ENCODE data around the gene TENT4A. TPM values are rescaled to one million over a fixed set of nuclear protein-coding genes. Genes with fewer than 3 reads are reported as not detected.

Gene TENT4A
- total RNA-seq, 1 experiment from 2014 or later = 51.7 TPM

DNA sequence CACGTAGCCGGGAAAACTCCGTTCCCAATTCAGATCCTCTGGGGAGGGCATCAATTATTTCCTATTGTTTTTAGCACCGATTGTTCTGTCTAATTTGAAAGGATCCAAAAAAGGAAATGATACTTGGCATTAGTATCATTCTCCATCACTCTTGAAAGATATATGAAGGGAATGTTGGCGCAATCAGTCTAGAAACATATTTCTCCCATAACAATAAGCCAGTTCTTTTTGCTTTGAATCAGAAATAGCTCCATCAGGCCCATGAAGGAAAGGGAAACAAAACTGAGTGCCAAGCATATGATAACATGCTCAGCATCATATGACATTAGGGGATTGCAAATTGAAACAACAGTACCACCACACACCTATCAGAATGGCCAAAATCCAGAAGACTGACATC is 40.2 kb upstream of the TENT4A start:
- no TSS peak for BruUV-seq (replicated peaks)
- Histone ChIP-seq H3K9me3 (ENCODE audit: low read depth, low read length, poor library complexity, severe bottlenecking) (no peaks in the 10 kb centered on the region), H3K4me1 (ENCODE audit: insufficient read depth, low read length, poor library complexity, severe bottlenecking) (no peaks in the 10 kb centered on the region), H3K4me3 (ENCODE audit: low read depth, low read length, poor library complexity, severe bottlenecking) (no peak overlapping the region), H3K36me3 (ENCODE audit: insufficient read depth, low read length, poor library complexity, severe bottlenecking) (no peaks in the 10 kb centered on the region), H3K27me3 (replicated peaks; ENCODE audit: insufficient read depth, low read depth, low read length, poor library complexity) (no peaks in the 10 kb centered on the region), H3K27ac (ENCODE audit: low read depth, low read length, poor library complexity, severe bottlenecking) (no peak overlapping the region)
- intact Hi-C loops (cut with micrococcal nuclease; ENCODE audit: unreplicated experiment) = no loop called here
- ChIA-PET POLR2A (ENCODE audit: low non-redundant PET) (no interaction called here), CTCF (no interaction called here)
- TF ChIP-seq CTCF (conservative IDR thresholded peaks at IDR 0.05; ENCODE audit: low read depth, low read length) (no peak), EZH2 (IDR thresholded peaks at IDR 0.05; ENCODE audit: borderline replicate concordance, low read depth, low read length, poor library complexity, severe bottlenecking) (no peak)
- DNase-seq (ENCODE audit: low spot score) = no peak

DNA sequence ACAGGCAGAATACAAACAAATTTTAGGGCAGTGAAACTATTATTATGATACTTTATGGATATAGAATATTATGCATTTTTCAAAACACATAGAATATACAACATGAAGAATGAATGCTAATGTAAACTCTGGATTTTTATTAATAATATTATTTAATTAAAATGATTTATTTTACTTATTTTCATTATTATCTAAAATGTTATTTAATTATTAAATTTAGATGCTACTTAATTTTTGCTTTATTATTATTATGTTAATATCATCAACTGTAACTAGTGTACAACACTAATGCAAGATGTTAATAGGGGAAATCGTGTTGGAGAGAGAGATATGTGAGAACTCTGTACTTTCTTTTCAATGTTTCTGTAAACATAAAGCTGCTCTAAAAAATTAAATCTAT is 39.3 kb upstream of the TENT4A start:
- Histone ChIP-seq H3K36me3 (ENCODE audit: insufficient read depth, low read length, poor library complexity, severe bottlenecking) (no peaks in the 10 kb centered on the region), H3K27me3 (replicated peaks; ENCODE audit: insufficient read depth, low read depth, low read length, poor library complexity) (no peaks in the 10 kb centered on the region), H3K27ac (ENCODE audit: low read depth, low read length, poor library complexity, severe bottlenecking) (no peak overlapping the region), H3K9me3 (ENCODE audit: low read depth, low read length, poor library complexity, severe bottlenecking) (no peaks in the 10 kb centered on the region), H3K4me1 (ENCODE audit: insufficient read depth, low read length, poor library complexity, severe bottlenecking) (no peaks in the 10 kb centered on the region), H3K4me3 (ENCODE audit: low read depth, low read length, poor library complexity, severe bottlenecking) (no peak overlapping the region)
- ChIA-PET CTCF (no interaction called here), POLR2A (ENCODE audit: low non-redundant PET) (no interaction called here)
- DNase-seq (ENCODE audit: low spot score) = no peak
- TF ChIP-seq EZH2 (IDR thresholded peaks at IDR 0.05; ENCODE audit: borderline replicate concordance, low read depth, low read length, poor library complexity, severe bottlenecking) (no peak), CTCF (conservative IDR thresholded peaks at IDR 0.05; ENCODE audit: low read depth, low read length) (no peak)
- BruUV-seq (replicated peaks) = no TSS peak
- intact Hi-C loops (cut with micrococcal nuclease; ENCODE audit: unreplicated experiment) = no loop called here

- H3K36me3 ChIP-seq (ENCODE audit: insufficient read depth, low read length, poor library complexity, severe bottlenecking) = no peaks in the 10 kb centered on the region
- H3K27ac ChIP-seq (ENCODE audit: low read depth, low read length, poor library complexity, severe bottlenecking) = no peak overlapping the region
- ChIA-PET CTCF (no interaction called here), POLR2A (ENCODE audit: low non-redundant PET) (no interaction called here)
- H3K27me3 ChIP-seq (replicated peaks; ENCODE audit: insufficient read depth, low read depth, low read length, poor library complexity) = no peaks in the 10 kb centered on the region
- H3K4me3 ChIP-seq (ENCODE audit: low read depth, low read length, poor library complexity, severe bottlenecking) = no peak overlapping the region
- H3K4me1 ChIP-seq (ENCODE audit: insufficient read depth, low read length, poor library complexity, severe bottlenecking) = no peaks in the 10 kb centered on the region
- no TSS peak for BruUV-seq (replicated peaks)
- DNase-seq (ENCODE audit: low spot score) = no peak
- TF ChIP-seq CTCF (conservative IDR thresholded peaks at IDR 0.05; ENCODE audit: low read depth, low read length) (no peak), EZH2 (IDR thresholded peaks at IDR 0.05; ENCODE audit: borderline replicate concordance, low read depth, low read length, poor library complexity, severe bottlenecking) (no peak)
- intact Hi-C loops (cut with micrococcal nuclease; ENCODE audit: unreplicated experiment) = no loop called here
- no peaks in the 10 kb centered on the region for H3K9me3 ChIP-seq (ENCODE audit: low read depth, low read length, poor library complexity, severe bottlenecking)
These were observed 38.8 kb upstream of the TENT4A start for GRCh38 chr5:6674421-6674820.
